K562 (cell line): Measurements from ENCODE around the gene DEPP1. TPM values are rescaled to one million over a fixed set of nuclear protein-coding genes. Genes with fewer than 3 reads are reported as not detected.

Experiments
- ELF4 ChIP-seq: fragments of 450-650 bp; formaldehyde crosslinking; IDR thresholded peaks from 2 replicates; pipeline ENCODE4 v1.4.0; 2022; ENCODE audit warnings: missing genetic modification characterization
- ESRRA ChIP-seq: fragments of 450-650 bp; IDR thresholded peaks from 2 replicates; pipeline ENCODE4 v1.6.1; 2014; ENCODE audit warnings: low read depth, mild to moderate bottlenecking, moderate library complexity, borderline replicate concordance
- HNRNPLL ChIP-seq: fragments of 200-400 bp; formaldehyde crosslinking; IDR thresholded peaks from 2 replicates; pipeline ENCODE4 v1.6.1; 2017; ENCODE audit warnings: low read length, low read depth, mild to moderate bottlenecking; ENCODE audit not compliant: poor library complexity, severe bottlenecking
- MCM2 ChIP-seq: fragments of 450-650 bp; IDR thresholded peaks from 2 replicates; pipeline ENCODE4 v1.6.1; 2017; ENCODE audit warnings: low read depth, mild to moderate bottlenecking
- MCM7 ChIP-seq, 2 experiments: fragments of 450-650 bp; IDR thresholded peaks; 2 replicates each; pipeline ENCODE4 v1.6.1; 2016 to 2018
- MTA3 ChIP-seq: fragments of 450-650 bp; formaldehyde crosslinking; IDR thresholded peaks from 2 replicates; pipeline ENCODE4 v1.6.1; 2017; ENCODE audit warnings: mild to moderate bottlenecking, borderline replicate concordance
- POLR2B ChIP-seq: fragments of 450-650 bp; IDR thresholded peaks from 2 replicates; pipeline ENCODE4 v1.6.1; 2018; ENCODE audit warnings: low read depth; ENCODE audit not compliant: partially characterized antibody
- POLR3A ChIP-seq: IDR thresholded peaks from 2 replicates; pipeline ENCODE4 v1.6.1; 2011; ENCODE audit warnings: borderline replicate concordance, mild to moderate bottlenecking, moderate library complexity; ENCODE audit not compliant: insufficient read length, insufficient read depth; ENCODE audit errors: extremely low read depth
- RBBP5 ChIP-seq: fragments of 200-600 bp; sonication (generic); IDR thresholded peaks from 2 replicates; pipeline ENCODE4 v1.6.1; 2012; ENCODE audit warnings: borderline replicate concordance, mild to moderate bottlenecking, low read length, control low read depth, inconsistent platforms; ENCODE audit not compliant: insufficient read depth, poor library complexity, severe bottlenecking
- RFX1 ChIP-seq: fragments of 450-650 bp; IDR thresholded peaks from 2 replicates; pipeline ENCODE4 v1.6.1; 2016; ENCODE audit warnings: mild to moderate bottlenecking, moderate library complexity
- TAF7 ChIP-seq: fragments of 450-650 bp; IDR thresholded peaks from 2 replicates; pipeline ENCODE4 v1.6.1; 2016; ENCODE audit warnings: missing genetic modification characterization, missing compliant biosample characterization
- TEAD2 ChIP-seq: fragments of 450-650 bp; IDR thresholded peaks from 2 replicates; pipeline ENCODE4 v1.6.1; 2016; ENCODE audit warnings: missing genetic modification characterization, control low read depth, missing compliant biosample characterization
- ZEB2 ChIP-seq: fragments of 450-650 bp; IDR thresholded peaks from 2 replicates; pipeline ENCODE4 v1.6.1; 2016
- ZFX ChIP-seq: sonication (generic); formaldehyde crosslinking; IDR thresholded peaks from 2 replicates; pipeline ENCODE4 v1.8.0; 2022; ENCODE audit warnings: mild to moderate bottlenecking, missing genetic modification reagents, moderate library complexity
- ZNF124 ChIP-seq: sonication (generic); formaldehyde crosslinking; IDR thresholded peaks from 2 replicates; pipeline ENCODE4 v1.8.1; 2022; ENCODE audit warnings: missing genetic modification reagents
- ZNF175 ChIP-seq: fragments of 200-800 bp; sonication (Bioruptor generic); IDR thresholded peaks from 2 replicates; pipeline ENCODE4 v1.6.1; 2016; ENCODE audit warnings: low read depth, mild to moderate bottlenecking, missing genetic modification characterization, missing compliant biosample characterization
- ZNF507 ChIP-seq: conservative IDR thresholded peaks from 2 replicates; pipeline ENCODE4 v1.6.1; 2017; ENCODE audit warnings: missing genetic modification characterization, missing compliant biosample characterization
- polyA plus RNA-seq, 8 experiments: library from polyadenylated mRNA; depleted of rRNA in 4 of 8; stranded (reverse) in 5 of 8; unstranded in 3 of 8; fragments of >200 nt; fragmentation: Nextera tagmentation in 2 of 8; fragmentation: Illumina TruSeq in 1 of 8; extraction: Ambion mirVana in 2 of 8; extraction: Trizol in 1 of 8; gene quantifications; 2 replicates each; pipeline versions ENCODE4 v1.2.1 to v1.2.3, GENCODE V29; 2011 to 2014; ENCODE audit warnings: inconsistent platforms in 1 of 8, missing spikeins in 1 of 8
- total RNA-seq, 7 experiments: library from RNA; depleted of rRNA in 6 of 7; stranded (reverse); fragments of >200 nt in 6 of 7; fragmentation: Illumina TruSeq in 2 of 7; extraction: Trizol in 2 of 7; gene quantifications; 2 replicates each; pipeline versions ENCODE4 v1.2.1 to v1.2.3, GENCODE V29; 2011 to 2021; ENCODE audit warnings: low replicate concordance in 1 of 7
- TF ChIP-seq, protein P1 (sequence below): fragments of 250-450 bp; sonication (Bioruptor Pico); IDR thresholded peaks from 2 replicates; pipeline ENCODE4 v1.4.0; 2020
- TF ChIP-seq, protein P2 (sequence below): sonication (generic); formaldehyde crosslinking; IDR thresholded peaks from 2 replicates; pipeline ENCODE4 v1.8.1; 2022; ENCODE audit warnings: missing genetic modification reagents

Gene DEPP1
- total and polyA plus RNA-seq, 9 of the 15 experiments (the other 6 are each of a cell fraction or from before 2014, with no cell fraction given) = 0.04 to 0.54 (median 0.20) TPM; not detected in 1

DNA sequence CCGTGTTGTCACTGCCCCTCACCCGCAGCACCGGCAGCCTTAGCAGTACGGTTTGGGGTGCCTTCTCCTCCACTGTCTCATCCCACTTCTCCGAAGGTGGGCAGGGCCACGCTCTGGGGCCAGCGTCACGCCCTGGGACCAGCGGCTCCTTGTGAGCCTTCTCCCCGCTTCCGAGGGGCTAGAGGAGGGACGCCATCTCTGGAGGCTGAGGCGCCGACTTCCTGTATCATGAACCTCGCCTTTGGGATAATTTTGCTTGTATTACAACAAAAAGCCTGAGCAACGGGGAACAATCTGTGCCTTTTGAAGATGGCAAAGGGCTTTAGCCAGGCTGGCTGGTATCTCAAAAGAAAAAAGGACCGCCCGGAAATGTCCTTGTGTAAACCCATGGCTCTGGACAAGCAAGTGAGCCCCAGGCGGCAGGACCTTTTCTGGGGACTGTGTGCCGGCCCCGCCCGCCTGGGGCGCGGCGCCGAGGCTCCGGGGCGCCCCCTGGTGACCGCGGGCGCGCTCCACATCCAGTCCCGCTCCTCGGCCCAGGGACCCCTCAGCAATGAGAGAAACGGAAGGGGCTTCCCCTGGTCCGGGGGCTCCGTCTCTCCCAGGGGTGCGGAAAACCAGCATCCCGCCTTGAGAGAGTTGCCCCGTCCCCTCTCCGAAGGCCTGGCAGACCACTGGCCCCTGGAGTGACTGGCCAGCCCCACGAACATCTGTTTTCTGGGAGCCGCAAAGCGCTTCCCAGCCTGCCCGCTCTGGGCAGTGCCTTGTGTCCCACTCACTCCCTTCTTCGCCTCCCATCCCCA is 3.8 kb downstream of the DEPP1 start (continued):
- TF ChIP-seq ZNF124 (no peak), TAF7 (tag) (no peak), ZNF507 (tag) (no peak), TEAD2 (no peak), RFX1 (no peak), MCM7 (IDR thresholded peaks at IDR 0.05) (no peak), ESRRA (0 out of 2 replicates have a peak, but pooled peaks have one; percentile 33), POLR2B (peak; percentile 40), ELF4 (CRISPR knock-in tag) (no peak), MCM2 (no peak), ZEB2 (no peak), POLR3A (no peak), HNRNPLL (no peak), ZNF175 (CRISPR knock-in tag) (peak; percentile 67; the same call in 1 of the 2 replicates), ZFX (CRISPR knock-in tag) (peak; percentile 53; the same call in 1 of the 2 replicates), MTA3 (0 out of 2 replicates have a peak, but pooled peaks have one; percentile 30), RBBP5 (no peak)
- TF ChIP-seq, protein P1, sequence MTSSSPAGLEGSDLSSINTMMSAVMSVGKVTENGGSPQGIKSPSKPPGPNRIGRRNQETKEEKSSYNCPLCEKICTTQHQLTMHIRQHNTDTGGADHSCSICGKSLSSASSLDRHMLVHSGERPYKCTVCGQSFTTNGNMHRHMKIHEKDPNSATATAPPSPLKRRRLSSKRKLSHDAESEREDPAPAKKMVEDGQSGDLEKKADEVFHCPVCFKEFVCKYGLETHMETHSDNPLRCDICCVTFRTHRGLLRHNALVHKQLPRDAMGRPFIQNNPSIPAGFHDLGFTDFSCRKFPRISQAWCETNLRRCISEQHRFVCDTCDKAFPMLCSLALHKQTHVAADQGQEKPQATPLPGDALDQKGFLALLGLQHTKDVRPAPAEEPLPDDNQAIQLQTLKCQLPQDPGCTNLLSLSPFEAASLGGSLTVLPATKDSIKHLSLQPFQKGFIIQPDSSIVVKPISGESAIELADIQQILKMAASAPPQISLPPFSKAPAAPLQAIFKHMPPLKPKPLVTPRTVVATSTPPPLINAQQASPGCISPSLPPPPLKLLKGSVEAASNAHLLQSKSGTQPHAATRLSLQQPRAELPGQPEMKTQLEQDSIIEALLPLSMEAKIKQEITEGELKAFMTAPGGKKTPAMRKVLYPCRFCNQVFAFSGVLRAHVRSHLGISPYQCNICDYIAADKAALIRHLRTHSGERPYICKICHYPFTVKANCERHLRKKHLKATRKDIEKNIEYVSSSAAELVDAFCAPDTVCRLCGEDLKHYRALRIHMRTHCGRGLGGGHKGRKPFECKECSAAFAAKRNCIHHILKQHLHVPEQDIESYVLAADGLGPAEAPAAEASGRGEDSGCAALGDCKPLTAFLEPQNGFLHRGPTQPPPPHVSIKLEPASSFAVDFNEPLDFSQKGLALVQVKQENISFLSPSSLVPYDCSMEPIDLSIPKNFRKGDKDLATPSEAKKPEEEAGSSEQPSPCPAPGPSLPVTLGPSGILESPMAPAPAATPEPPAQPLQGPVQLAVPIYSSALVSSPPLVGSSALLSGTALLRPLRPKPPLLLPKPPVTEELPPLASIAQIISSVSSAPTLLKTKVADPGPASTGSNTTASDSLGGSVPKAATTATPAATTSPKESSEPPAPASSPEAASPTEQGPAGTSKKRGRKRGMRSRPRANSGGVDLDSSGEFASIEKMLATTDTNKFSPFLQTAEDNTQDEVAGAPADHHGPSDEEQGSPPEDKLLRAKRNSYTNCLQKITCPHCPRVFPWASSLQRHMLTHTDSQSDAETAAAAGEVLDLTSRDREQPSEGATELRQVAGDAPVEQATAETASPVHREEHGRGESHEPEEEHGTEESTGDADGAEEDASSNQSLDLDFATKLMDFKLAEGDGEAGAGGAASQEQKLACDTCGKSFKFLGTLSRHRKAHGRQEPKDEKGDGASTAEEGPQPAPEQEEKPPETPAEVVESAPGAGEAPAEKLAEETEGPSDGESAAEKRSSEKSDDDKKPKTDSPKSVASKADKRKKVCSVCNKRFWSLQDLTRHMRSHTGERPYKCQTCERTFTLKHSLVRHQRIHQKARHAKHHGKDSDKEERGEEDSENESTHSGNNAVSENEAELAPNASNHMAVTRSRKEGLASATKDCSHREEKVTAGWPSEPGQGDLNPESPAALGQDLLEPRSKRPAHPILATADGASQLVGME = no peak
- TF ChIP-seq, protein P2, sequence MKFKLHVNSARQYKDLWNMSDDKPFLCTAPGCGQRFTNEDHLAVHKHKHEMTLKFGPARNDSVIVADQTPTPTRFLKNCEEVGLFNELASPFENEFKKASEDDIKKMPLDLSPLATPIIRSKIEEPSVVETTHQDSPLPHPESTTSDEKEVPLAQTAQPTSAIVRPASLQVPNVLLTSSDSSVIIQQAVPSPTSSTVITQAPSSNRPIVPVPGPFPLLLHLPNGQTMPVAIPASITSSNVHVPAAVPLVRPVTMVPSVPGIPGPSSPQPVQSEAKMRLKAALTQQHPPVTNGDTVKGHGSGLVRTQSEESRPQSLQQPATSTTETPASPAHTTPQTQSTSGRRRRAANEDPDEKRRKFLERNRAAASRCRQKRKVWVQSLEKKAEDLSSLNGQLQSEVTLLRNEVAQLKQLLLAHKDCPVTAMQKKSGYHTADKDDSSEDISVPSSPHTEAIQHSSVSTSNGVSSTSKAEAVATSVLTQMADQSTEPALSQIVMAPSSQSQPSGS (CRISPR knock-in tag) = no peak
